Measurements from ENCODE around the gene MYL10.

- TF ChIP-seq, protein P1, sequence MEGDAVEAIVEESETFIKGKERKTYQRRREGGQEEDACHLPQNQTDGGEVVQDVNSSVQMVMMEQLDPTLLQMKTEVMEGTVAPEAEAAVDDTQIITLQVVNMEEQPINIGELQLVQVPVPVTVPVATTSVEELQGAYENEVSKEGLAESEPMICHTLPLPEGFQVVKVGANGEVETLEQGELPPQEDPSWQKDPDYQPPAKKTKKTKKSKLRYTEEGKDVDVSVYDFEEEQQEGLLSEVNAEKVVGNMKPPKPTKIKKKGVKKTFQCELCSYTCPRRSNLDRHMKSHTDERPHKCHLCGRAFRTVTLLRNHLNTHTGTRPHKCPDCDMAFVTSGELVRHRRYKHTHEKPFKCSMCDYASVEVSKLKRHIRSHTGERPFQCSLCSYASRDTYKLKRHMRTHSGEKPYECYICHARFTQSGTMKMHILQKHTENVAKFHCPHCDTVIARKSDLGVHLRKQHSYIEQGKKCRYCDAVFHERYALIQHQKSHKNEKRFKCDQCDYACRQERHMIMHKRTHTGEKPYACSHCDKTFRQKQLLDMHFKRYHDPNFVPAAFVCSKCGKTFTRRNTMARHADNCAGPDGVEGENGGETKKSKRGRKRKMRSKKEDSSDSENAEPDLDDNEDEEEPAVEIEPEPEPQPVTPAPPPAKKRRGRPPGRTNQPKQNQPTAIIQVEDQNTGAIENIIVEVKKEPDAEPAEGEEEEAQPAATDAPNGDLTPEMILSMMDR (IDR thresholded peaks at IDR 0.05) = no peak
- TF ChIP-seq EP300 (IDR thresholded peaks at IDR 0.05) = no peak
- no peak for TF ChIP-seq POLR2A (IDR thresholded peaks at IDR 0.05; ENCODE audit: low read depth)
These were observed at the start of gene MYL10 for GRCh38 chr7:101629171-101629570.
